GM21786 (cell line): Measurements from ENCODE around the gene SCMH1.
"Not testable (repeated sequence)": the region's sequence is repeated elsewhere in the genome, so short reads cannot be mapped to it uniquely, and the experiment has no call there.

Experiments
- ATAC-seq: cut with Tn5 transposase; IDR thresholded peaks from one replicate; pipeline ENCODE4 v1.9.1; 2021; ENCODE audit not compliant: unreplicated experiment

The SCMH1 gene

GRCh38 chr1:41158147-41158875, 83.8 kb downstream of the SCMH1 start:
- ATAC-seq = no peak

DNA sequence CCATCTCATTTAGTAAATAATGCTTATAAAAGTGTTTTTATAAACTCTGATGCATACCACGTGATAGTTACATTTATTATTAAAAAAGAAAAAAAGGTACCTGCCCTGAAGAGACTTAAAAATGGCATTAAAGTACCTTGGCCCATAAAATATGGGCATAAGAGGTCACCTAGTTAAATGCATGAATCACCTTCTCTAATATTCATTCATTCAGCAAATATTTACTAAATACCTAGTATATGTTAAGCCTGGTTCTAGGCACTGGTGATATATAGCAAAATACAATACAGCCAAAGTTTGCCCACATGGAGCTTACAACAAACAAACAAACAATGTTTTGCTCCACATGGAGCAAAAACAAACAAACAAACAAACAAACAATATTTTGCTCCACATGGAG, 87.0 kb downstream of the SCMH1 start:
- no peak for ATAC-seq

- no peak for ATAC-seq
These were observed 88.3 kb downstream of the SCMH1 start for GRCh38 chr1:41153750-41154274.

- ATAC-seq = no peak
These were observed 89.5 kb downstream of the SCMH1 start for GRCh38 chr1:41152622-41153044.

DNA sequence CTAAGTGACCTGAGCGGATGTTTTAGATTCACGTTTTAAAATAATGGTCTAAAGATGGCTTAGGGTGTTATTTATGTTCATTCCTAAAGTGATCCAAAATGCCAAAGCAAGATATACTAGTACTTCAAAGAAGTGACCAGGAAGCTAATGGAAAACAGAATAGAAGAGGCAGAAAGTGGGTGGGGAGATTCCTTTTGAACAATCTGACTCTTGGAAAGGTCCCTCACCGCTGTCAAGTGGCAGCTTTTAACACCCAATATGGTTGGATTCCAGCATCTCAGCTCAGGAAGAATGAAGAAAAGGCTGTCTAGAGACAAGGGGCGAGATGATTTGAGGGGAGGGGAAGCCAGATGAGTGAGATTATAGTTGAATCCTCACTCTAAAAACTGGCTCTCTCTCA, 90.3 kb downstream of the SCMH1 start:
- no peak for ATAC-seq

DNA sequence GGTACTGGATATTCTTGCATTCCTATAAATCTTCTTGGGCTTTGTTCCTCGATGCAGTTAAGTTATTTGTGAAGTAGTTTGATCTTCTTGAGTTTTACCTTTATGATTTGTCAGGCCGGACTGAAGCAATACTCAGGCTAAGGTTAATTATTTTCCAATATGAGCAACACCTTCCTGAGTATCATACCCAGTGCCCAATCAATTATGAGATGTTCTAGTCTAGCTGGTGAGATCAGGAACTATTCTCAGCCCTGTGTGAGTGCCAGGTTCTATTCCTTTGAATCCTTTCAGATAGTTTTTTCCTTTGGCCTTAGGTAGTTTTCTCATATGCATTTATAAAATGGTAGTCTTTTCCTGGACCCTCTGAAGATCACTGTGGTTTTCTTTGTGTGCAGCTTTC, 92.5 kb downstream of the SCMH1 start:
- ATAC-seq = no peak

GRCh38 chr1:41144285-41144684, 97.8 kb downstream of the SCMH1 start:
- ATAC-seq = no peak

DNA sequence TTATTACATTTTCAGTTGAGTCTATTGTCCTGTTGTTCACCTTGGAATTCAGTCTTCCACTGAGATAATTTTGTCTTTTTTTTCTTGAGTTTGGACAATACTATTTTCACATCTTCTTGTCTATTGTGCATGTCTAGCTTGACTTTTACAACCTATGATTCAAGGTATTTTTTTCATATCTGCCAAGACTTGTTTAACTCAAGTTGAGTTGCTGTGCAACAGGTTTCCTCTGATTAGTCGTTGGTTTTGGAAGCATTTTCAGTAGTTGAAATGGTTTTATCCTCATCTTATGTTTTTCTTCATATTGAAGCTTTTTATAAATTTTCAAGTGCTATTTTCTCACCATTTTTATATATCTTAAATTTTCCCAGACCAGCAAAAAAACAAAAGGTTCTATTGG, 103.6 kb downstream of the SCMH1 start:
- no peak for ATAC-seq

DNA sequence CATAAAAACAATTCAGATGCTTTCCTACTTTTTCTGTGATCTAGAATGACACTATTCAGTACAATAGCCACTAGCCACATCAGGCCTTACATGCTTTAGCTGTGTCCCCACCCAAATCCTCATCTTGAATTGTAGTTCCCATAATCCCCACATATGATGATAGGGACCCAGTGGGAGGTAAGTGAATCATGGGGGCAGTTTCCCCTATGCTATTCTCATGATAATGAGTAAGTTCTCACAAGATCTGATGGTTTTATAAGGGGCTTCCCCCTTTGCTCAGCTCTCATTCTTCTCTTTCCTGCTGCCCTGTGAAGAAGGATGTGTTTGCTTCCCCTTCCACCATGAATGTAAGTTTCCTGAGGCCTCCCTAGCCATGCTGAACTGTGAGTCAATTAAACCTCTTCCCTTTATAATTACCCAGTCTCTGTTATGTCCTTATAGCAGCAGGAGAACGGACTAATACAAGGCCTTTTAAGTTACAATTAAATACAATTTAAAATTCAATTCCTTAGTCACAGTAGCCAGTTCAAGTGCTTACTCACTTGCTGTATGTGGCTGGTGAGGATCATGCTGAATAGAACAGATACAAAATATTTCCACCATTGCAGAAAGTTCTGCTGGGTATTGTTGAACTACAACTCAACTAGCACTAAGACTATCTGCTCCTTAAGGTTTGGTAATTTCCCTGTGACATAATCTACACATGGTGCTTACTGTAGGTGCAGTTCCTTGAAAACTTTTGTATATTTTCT, 106.7 kb downstream of the SCMH1 start:
- no peak for ATAC-seq

DNA sequence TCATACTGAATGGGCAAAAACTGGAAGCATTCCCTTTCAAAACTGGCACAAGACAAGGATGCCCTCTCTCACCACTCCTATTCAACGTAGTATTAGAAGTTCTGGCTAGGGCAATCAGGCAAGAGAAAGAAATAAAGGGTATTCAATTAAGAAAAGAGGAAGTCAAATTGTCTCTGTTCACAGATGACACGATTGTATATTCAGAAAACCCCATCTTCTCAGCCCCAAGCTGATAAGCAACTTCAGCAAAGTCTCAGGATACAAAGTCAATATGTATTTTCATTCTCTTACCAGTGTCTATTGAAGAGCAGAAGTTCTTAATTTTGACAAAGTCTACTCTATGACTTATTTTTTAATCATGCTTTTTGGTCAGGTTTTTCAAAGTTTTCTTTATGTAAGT, 107.8 kb downstream of the SCMH1 start:
- ATAC-seq = not testable (repeated sequence)

DNA sequence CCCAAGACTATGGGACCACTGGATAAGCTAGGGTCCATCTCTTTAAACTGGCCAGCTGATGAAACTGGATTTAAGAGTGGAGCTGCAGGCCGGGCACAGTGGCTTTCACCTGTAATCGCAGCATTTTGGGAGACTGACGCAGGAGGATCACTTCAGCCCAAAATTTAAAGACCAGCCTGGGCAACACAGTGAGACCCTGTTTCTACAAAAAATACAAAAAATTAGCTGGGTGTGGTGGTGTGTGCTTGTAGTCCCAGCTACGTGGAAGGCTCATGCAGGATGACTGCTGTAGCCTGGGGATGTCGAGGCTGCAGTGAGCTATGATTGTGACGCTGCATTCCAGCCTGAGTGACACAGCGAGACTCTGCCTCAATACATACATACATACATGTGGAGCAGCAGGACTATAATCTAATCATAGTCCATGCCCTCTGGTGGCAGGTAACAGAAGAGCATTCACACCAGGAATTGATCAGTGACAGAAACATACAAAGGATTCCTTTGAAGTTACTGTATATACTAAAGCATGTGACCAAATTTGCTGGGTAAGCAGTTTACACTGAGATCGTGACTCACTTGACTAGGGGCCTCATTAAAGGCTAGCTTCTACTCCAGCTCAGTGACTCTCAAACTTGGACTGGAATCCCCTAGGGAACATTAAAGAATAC, 119.1 kb downstream of the SCMH1 start:
- no peak for ATAC-seq

DNA sequence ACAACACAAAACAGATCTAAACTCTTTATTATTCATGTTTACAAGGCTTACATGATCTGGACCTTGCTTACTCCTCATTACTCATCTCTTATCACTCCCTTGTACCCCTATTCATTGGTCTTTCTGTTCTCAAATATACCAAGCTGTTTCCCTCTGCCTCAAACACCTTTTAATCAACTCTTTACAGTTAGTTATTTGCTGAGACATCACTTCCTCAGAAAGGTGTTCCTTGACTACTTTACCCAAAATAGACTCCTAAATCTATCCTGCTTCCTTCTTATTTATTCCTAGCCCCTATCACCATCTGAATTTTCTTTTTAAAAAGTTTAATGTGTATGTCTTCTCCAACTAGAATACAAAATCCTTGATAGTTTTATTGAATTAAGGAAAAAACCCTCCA, 120.0 kb downstream of the SCMH1 start:
- no peak for ATAC-seq

- ATAC-seq = no peak
These were observed 123.5 kb downstream of the SCMH1 start for GRCh38 chr1:41118645-41119044.

- ATAC-seq = not testable (repeated sequence)
These were observed 124.9 kb downstream of the SCMH1 start for GRCh38 chr1:41117241-41117640.

DNA sequence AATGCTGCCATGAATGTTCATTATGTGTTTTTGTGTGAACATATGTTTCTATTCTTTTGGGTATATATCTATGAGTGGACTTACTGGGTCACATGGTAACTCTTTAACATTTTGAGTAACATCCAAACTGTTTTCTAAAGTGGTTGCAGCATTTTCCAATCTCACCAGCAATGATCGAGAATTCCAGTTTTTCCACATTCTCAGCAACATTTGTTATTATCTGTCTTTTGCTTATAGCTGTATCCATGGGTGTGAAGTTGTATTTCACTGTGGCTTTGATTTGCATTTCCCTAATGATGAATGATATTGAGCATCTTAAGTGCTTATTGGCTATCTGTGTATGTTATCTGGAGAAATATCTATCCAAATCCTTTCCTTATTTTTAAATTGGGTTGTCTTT, 131.4 kb downstream of the SCMH1 start:
- ATAC-seq = no peak

DNA sequence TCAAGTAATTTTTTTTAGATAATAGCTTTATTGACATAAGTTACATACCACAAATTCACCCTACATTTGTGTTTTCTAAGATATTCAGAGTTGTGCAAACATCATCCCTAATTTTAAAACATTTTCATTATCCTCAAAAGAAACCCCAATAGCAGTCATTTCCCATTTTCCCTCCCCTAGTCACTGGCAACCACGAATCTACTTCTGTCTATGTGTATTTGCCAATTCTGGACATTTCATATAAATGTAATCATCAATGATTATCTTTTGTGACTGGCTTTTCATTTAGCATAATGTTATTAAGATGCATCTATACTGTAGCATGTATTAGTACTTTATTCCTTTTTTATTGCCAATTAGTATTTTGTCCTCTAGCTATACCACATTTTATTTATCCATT, 131.8 kb downstream of the SCMH1 start:
- no peak for ATAC-seq

- no peak for ATAC-seq
These were observed 132.6 kb downstream of the SCMH1 start for GRCh38 chr1:41109310-41110197.

DNA sequence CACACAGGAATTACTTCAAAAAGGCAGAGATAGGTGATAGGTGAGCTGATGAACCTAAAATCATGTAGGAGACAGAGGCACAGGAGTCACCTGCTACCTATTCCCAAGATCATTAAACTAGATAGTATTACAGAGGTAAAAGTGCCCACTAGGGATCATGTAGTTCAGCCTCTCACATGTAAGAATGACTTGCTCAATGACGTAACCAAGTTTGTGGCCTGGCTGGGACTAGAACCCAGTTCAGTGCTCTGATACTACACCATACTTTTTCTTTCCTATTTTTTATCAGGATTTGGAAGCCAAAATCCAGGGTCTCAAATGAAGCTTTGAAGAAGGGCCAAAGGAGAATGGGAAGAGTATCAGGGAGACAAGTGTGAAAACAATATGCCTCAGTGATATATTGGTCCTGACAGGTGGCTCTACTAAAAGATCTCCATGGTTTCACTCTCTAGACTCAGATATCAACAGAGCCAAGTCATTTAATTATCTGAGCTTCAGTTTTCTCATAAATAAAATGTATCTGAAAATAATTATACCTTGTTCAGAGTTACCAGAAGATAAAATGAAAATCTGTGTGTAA, 133.3 kb downstream of the SCMH1 start:
- ATAC-seq = no peak

- no peak for ATAC-seq
These were observed 138.3 kb downstream of the SCMH1 start for GRCh38 chr1:41103766-41104165.

DNA sequence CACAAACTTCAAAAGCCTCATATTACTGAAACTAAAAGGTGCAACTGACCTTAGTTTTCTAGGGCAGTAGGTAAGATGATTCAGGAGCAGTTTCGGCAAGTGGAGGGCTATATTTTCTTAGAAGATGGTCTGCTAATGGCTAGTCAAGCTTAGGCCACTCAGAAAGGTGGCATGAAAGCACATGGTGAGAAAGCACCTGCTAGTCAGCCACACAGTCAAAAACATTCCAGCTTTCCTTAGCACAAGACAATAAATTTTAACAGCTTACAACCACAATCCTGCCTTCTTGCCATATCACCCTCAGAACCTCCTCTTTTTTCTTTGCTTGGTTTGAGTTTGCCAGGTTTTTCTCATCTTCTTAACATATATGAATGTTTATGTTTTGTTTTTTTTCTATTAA, 139.5 kb downstream of the SCMH1 start:
- ATAC-seq = no peak
